H1 (cell line): ENCODE data around the gene RBP3.

Experiments
- ATF2 ChIP-seq: IDR thresholded peaks from 2 replicates; pipeline ENCODE4 v1.6.1; 2012; ENCODE audit warnings: low read length, inconsistent platforms
- CTCF ChIP-seq, 3 experiments: IDR thresholded peaks; 1 replicate in 2 of 3; 2 replicates in 1 of 3; pipeline versions ENCODE4 v1.5.1 to v1.6.1; 2011; ENCODE audit warnings: low read length in 3 of 3, mild to moderate bottlenecking in 3 of 3, inconsistent platforms in 2 of 3, low read depth in 1 of 3, moderate library complexity in 1 of 3; ENCODE audit not compliant: insufficient read depth in 1 of 3; ENCODE audit errors: control extremely low read depth in 1 of 3
- RNF2 ChIP-seq: fragments of 200-900, 300-1000 bp; sonication (generic); IDR thresholded peaks from 2 replicates; pipeline ENCODE4 v1.7.1; 2016; ENCODE audit warnings: borderline replicate concordance, low read depth, mild to moderate bottlenecking, antibody characterized with exemption, low read length; ENCODE audit not compliant: poor library complexity, severe bottlenecking; ENCODE audit errors: missing control alignments
- SUZ12 ChIP-seq: fragments of 200-600 bp; sonication (generic); IDR thresholded peaks from 2 replicates; pipeline ENCODE4 v1.6.1; 2012; ENCODE audit warnings: mild to moderate bottlenecking, inconsistent platforms, low read length, moderate library complexity, mixed read lengths
- TAF1 ChIP-seq: IDR thresholded peaks from 2 replicates; pipeline ENCODE4 v1.6.1; 2011; ENCODE audit warnings: mild to moderate bottlenecking, low read depth, low read length

GRCh38 chr10:47357131-47357582 lies 9.0 kb downstream of the RBP3 start:
- no peak for TF ChIP-seq CTCF (IDR thresholded peaks at IDR 0.05; ENCODE audit: control extremely low read depth in 1 of 3, insufficient read depth in 1 of 3, low read depth in 1 of 3, low read length in 3 of 3)
- TF ChIP-seq ATF2: no peak
- TF ChIP-seq TAF1: no peak
- TF ChIP-seq RNF2: no peak
- TF ChIP-seq SUZ12: no peak
